Measurements from ENCODE around the gene PRPH2. TPM values are rescaled to one million over a fixed set of nuclear protein-coding genes. Genes with fewer than 3 reads are reported as not detected.
A peak's percentile ranks its signal among the peaks of the same experiment; 100 is the strongest.

PRPH2 gene
- total and polyA plus RNA-seq, 2 experiments from 2014 or later: 7.3 to 15.0 TPM

GRCh38 chr6:42756722-42757121 is 34.3 kb upstream of the PRPH2 start:
- no peaks in the 10 kb centered on the region for H3K9me3 ChIP-seq (ENCODE audit: low read depth)
- H3K4me1 ChIP-seq (ENCODE audit: low read depth): no peaks in the 10 kb centered on the region
- no peak for DNase-seq (ENCODE audit: low read depth in 1 of 2, low spot score in 1 of 2)
- H3K27ac ChIP-seq: no peak overlapping the region
- H3K36me3 ChIP-seq: no peaks in the 10 kb centered on the region
- TF ChIP-seq CTCF (IDR thresholded peaks at IDR 0.05; ENCODE audit: low read depth, low read length): no peak
- H3K27me3 ChIP-seq: no peaks in the 10 kb centered on the region
- no peak overlapping the region for H3K4me3 ChIP-seq

- Histone ChIP-seq H3K4me1 (ENCODE audit: low read depth) (no peaks in the 10 kb centered on the region), H3K27me3 (no peaks in the 10 kb centered on the region), H3K9me3 (ENCODE audit: low read depth) (no peaks in the 10 kb centered on the region), H3K36me3 (no peaks in the 10 kb centered on the region), H3K4me3 (no peak overlapping the region), H3K27ac (no peak overlapping the region)
- no peak for DNase-seq (ENCODE audit: low read depth in 1 of 2, low spot score in 1 of 2)
- TF ChIP-seq CTCF (IDR thresholded peaks at IDR 0.05; ENCODE audit: low read depth, low read length): no peak
These were observed 32.4 kb upstream of the PRPH2 start for GRCh38 chr6:42754759-42755158.

GRCh38 chr6:42751055-42751454 is 28.7 kb upstream of the PRPH2 start:
- Histone ChIP-seq H3K27ac (no peak overlapping the region), H3K27me3 (no peaks in the 10 kb centered on the region), H3K36me3 (no peaks in the 10 kb centered on the region), H3K4me1 (ENCODE audit: low read depth) (peaks cover 12% of the 10 kb centered on the region), H3K9me3 (ENCODE audit: low read depth) (no peaks in the 10 kb centered on the region), H3K4me3 (no peak overlapping the region)
- TF ChIP-seq CTCF (IDR thresholded peaks at IDR 0.05; ENCODE audit: low read depth, low read length): no peak
- no peak for DNase-seq (ENCODE audit: low read depth in 1 of 2, low spot score in 1 of 2)

- no peak overlapping the region for H3K4me3 ChIP-seq
These were observed 26.0 kb upstream of the PRPH2 start for GRCh38 chr6:42748203-42748898.

GRCh38 chr6:42746463-42747391 is 24.3 kb upstream of the PRPH2 start:
- H3K9me3 ChIP-seq (ENCODE audit: low read depth): no peaks in the 10 kb centered on the region
- H3K4me1 ChIP-seq (ENCODE audit: low read depth): peaks cover 20% of the 10 kb centered on the region
- TF ChIP-seq CTCF (IDR thresholded peaks at IDR 0.05; ENCODE audit: low read depth, low read length): no peak
- peak; percentile 93 to 95 for DNase-seq (ENCODE audit: low read depth in 1 of 2, low spot score in 1 of 2)
- no peaks in the 10 kb centered on the region for H3K27me3 ChIP-seq
- H3K4me3 ChIP-seq: peak overlapping the region; percentile 92
- no peaks in the 10 kb centered on the region for H3K36me3 ChIP-seq
- peak overlapping the region; percentile 97 for H3K27ac ChIP-seq

More at GRCh38 chr6:42748203-42748898, 26.0 kb upstream of the PRPH2 start:
- peak in 1 of 2 donors; percentile 44 for DNase-seq (ENCODE audit: low read depth in 1 of 2, low spot score in 1 of 2)
- Histone ChIP-seq H3K27ac (no peak overlapping the region), H3K27me3 (no peaks in the 10 kb centered on the region), H3K9me3 (ENCODE audit: low read depth) (no peaks in the 10 kb centered on the region), H3K36me3 (no peaks in the 10 kb centered on the region), H3K4me1 (ENCODE audit: low read depth) (peaks cover 20% of the 10 kb centered on the region)
- TF ChIP-seq CTCF (IDR thresholded peaks at IDR 0.05; ENCODE audit: low read depth, low read length): no peak
